ENCODE data around the gene TCIRG1.

Gene TCIRG1

DNA sequence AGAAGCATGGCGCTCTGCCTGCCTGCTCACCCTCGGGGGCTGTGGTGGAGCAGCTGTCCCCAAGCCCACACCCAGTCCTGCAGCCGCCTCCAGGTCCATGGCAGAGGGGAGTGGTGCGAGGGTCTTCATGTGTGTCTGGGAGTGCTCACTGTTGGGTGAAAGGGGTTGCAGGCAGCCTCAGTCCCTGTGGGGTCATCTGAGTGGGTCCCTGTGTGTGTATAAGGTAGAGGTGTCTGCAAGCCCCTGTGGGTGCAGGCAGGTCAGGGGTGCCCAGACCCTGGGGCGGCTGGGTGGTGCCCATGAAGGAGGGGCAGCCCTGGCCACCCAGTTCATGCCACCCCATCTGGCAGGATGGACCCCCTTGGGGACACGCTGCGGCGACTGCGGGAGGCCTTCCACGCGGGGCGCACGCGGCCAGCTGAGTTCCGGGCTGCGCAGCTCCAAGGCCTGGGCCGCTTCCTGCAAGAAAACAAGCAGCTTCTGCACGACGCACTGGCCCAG, 23.8 kb upstream of the TCIRG1 start:
- TF ChIP-seq ZBTB7A (IDR thresholded peaks at IDR 0.05; ENCODE audit: low read depth) (peak; percentile 85), REST (IDR thresholded peaks at IDR 0.05; ENCODE audit: low read depth) (no peak)

DNA sequence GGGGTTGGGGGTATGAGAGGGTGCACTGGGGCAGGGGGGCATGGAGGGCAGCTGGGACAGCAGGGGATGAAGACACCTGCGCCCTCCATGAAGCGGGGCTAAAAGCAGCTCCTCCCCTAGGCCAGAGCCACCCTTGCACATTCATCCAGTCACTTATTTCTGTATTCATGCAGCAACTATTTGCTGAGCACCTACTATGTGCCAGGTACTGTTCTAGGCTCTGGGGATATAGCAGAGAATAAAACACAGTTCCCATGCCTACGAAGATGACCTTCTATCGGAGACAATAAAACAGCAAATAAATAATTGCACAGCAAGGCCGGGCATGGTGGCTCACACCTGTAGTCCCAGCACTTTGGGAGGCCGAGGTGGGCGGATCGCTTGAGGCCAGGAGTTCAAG, 23.4 kb upstream of the TCIRG1 start:
- TF ChIP-seq YY1 (IDR thresholded peaks at IDR 0.05; ENCODE audit: low read depth) (no peak), REST (IDR thresholded peaks at IDR 0.05; ENCODE audit: low read depth) (no peak), TCF12 (IDR thresholded peaks at IDR 0.05; ENCODE audit: low read depth) (no peak), EP300 (IDR thresholded peaks at IDR 0.05; ENCODE audit: borderline replicate concordance) (no peak), FOXM1 (IDR thresholded peaks at IDR 0.05; ENCODE audit: borderline replicate concordance, low read depth) (no peak), TEAD4 (IDR thresholded peaks at IDR 0.05) (no peak), CEBPB (IDR thresholded peaks at IDR 0.05) (no peak), EGR1 (IDR thresholded peaks at IDR 0.05) (no peak), NFIC (IDR thresholded peaks at IDR 0.05) (no peak), CREB1 (IDR thresholded peaks at IDR 0.05; ENCODE audit: low read depth) (no peak), USF1 (IDR thresholded peaks at IDR 0.05) (no peak), MAX (IDR thresholded peaks at IDR 0.05) (no peak), TAF1 (IDR thresholded peaks at IDR 0.05; ENCODE audit: low read depth) (no peak), RAD21 (IDR thresholded peaks at IDR 0.05; ENCODE audit: low read depth) (no peak), ZBTB7A (IDR thresholded peaks at IDR 0.05; ENCODE audit: low read depth) (no peak)

DNA sequence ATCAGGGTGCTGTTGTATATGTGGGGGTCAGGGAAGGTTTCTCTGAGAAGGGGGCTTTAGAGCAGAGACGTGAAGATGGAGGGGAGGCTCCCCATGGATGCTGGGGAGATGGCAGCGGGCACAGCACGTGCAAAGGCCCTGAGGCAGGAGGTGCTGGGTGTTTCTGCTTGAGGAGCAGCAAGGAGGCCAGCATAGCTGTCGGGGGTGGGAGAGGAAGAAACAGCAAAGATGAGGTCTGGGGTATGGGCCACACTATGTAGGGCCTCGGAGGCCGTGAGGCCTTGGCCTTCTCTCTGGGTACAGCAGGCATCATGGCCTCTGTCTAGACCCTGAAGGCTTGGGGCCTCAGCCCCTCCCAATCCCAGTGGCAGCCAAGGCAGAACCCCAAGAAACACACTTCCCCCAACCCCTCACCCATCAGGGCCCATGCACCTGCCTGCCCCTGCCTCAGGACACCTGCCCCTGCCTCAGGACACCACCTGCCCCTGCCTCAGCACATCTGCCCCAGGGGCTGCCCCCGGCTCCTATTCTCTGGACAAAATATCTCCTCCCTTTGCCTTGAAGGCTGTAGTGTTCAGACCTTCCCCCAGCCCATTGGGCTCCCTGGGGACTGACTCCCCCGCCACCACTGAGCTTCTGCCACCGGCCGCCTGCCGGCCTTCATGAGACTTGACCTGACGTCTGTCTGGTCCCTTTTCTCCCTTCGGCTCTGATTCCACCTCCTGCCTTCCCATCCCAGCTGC, 22.5 kb upstream of the TCIRG1 start:
- no peak for TF ChIP-seq TAF1 (IDR thresholded peaks at IDR 0.05; ENCODE audit: low read depth)
- no peak for TF ChIP-seq NFIC (IDR thresholded peaks at IDR 0.05)
- TF ChIP-seq FOXM1 (IDR thresholded peaks at IDR 0.05; ENCODE audit: borderline replicate concordance, low read depth) = no peak
- TF ChIP-seq REST (IDR thresholded peaks at IDR 0.05; ENCODE audit: low read depth) = no peak
- TF ChIP-seq ZBTB7A (IDR thresholded peaks at IDR 0.05; ENCODE audit: low read depth) = no peak
- TF ChIP-seq EGR1 (IDR thresholded peaks at IDR 0.05) = no peak
- TF ChIP-seq MAX (IDR thresholded peaks at IDR 0.05) = no peak
- TF ChIP-seq USF1 (IDR thresholded peaks at IDR 0.05) = no peak
- no peak for TF ChIP-seq YY1 (IDR thresholded peaks at IDR 0.05; ENCODE audit: low read depth)
- TF ChIP-seq CREB1 (IDR thresholded peaks at IDR 0.05; ENCODE audit: low read depth) = no peak
- no peak for TF ChIP-seq RAD21 (IDR thresholded peaks at IDR 0.05; ENCODE audit: low read depth)
- no peak for TF ChIP-seq CEBPB (IDR thresholded peaks at IDR 0.05)
- no peak for TF ChIP-seq TEAD4 (IDR thresholded peaks at IDR 0.05)
- no peak for TF ChIP-seq EP300 (IDR thresholded peaks at IDR 0.05; ENCODE audit: borderline replicate concordance)
- TF ChIP-seq TCF12 (IDR thresholded peaks at IDR 0.05; ENCODE audit: low read depth) = no peak
